GM13977 (cell line): ENCODE results near the gene MGLL.
A peak's percentile ranks its signal among the peaks of the same experiment; 100 is the strongest.
"Not testable (repeated sequence)": the region's sequence is repeated elsewhere in the genome, so short reads cannot be mapped to it uniquely, and the experiment has no call there.

Source experiments
- DNase-seq: peaks from one replicate; pipeline ENCODE4 v3.0.0; 2012; ENCODE audit warnings: low spot score
- in situ Hi-C: fragments of 300-500 bp; cut with MboI; formaldehyde crosslinking; loops from one replicate; pipeline ENCODE4 v1.12.0; 2022; ENCODE audit warnings: low sequenced_read_pairs, low pct_unique_long_range_greater_than_20kb, mixed read lengths, inconsistent platforms; ENCODE audit not compliant: unreplicated experiment
- TF ChIP-seq, protein P1 (sequence below): IDR thresholded peaks from 2 replicates; pipeline ENCODE4 v1.5.1; 2012; ENCODE audit warnings: mild to moderate bottlenecking, control low read depth; ENCODE audit not compliant: insufficient read depth; ENCODE audit errors: extremely low read depth, missing control alignments

MGLL gene

DNA sequence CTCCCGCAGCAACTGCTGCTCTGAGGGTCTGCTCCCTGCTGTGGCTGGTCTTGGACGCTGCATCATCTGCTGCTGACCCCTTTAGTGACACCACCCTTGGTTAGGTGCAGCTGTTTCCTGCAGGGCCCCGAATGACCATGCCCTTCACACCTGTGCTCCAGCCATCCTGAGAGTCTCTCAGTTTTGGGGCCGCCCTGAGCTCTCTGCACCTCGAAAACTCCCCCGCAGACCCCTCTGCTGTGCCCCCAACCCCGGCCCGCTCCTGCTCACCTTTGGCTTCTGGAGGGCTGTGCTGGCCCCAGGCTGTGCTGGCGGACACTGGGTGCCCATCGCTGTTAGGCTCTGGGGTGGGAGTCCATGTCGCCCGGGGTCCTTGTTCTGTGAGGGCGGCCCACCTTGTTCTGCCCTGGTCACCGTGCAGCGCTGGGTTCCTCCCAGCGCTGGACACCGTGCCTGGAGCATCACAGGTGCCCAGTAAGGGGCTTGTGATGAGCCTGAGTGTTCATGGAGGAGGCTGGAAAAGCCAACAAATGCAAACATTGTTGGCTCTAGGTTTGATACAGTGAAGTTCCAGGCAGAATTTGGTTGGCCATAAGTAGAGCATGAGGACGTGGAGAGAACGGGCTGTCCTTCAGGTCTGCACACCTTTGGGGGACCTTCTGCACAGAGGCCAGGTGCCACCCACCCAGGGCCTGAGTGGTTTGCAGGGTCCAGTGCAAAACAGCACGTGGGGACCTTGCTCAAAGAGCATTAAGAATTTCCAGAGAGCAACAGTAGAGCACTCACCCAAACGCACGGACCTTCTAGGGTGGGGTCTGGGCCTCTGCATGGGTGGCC lies 137.2 kb downstream of the MGLL start:
- no peak for DNase-seq
- TF ChIP-seq, protein P1, sequence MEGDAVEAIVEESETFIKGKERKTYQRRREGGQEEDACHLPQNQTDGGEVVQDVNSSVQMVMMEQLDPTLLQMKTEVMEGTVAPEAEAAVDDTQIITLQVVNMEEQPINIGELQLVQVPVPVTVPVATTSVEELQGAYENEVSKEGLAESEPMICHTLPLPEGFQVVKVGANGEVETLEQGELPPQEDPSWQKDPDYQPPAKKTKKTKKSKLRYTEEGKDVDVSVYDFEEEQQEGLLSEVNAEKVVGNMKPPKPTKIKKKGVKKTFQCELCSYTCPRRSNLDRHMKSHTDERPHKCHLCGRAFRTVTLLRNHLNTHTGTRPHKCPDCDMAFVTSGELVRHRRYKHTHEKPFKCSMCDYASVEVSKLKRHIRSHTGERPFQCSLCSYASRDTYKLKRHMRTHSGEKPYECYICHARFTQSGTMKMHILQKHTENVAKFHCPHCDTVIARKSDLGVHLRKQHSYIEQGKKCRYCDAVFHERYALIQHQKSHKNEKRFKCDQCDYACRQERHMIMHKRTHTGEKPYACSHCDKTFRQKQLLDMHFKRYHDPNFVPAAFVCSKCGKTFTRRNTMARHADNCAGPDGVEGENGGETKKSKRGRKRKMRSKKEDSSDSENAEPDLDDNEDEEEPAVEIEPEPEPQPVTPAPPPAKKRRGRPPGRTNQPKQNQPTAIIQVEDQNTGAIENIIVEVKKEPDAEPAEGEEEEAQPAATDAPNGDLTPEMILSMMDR: no peak
- in situ Hi-C loops: no loop called here

DNA sequence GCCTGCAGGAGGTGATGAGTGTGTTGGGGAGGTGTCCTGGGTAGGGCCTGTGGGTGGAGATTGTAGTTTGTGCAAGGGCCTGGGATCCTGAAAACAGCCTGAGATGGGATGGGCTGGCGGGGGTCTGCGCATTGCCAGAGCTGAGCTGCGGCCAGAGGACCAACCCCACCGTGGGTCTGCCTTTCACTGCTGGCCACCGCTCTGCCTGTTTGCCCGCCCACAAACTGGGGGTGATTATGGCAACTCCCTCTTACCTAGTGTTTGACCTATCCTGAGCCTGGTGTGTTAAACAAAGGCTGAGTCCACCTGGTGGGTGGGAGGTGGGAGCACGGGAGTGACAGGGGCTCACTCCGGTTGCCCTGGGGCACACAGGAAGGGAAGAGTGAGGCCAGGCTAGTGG lies 139.8 kb downstream of the MGLL start:
- TF ChIP-seq, protein P1: no peak
- in situ Hi-C loops: no loop called here
- no peak for DNase-seq

DNA sequence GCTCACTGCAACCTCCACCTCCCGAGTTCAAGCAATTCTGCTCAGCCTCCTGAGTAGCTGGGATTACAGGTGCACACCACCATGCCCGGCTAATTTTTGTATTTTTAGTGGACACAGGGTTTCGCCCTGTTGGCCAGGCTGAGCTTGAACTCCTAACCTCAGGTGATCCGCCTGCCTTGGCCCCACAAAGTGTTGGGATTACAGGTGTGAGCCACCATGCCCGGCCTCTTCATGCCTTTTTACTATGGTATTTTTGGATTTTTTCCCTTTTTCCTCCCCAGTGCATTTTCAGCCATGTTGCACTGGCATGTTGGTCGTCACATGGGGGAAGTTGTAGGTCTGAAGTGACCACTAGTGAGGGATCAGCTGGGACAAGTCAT lies 140.2 kb downstream of the MGLL start:
- in situ Hi-C loops, DNase-seq: not testable (repeated sequence)

DNA sequence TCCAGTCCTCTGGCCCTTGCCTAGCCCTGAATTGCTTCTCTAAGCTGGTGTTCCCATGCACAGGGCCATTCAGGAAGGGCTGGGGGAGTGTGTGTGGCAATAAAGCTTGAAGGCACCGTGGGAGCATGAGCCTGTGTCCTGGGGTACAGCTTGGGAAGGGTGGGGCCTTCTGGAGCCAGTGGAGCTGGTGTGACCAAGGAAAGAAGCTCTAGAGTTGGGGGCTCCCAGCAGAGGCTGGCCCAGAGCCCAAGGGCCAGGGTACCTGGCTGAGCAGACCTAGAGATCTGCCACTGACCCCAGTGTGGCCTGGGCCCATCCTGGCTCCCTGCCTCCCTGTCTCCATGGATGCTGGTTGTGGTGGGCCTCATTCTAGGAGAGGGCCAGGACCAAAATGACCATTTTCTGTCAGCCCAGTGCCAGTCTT lies 141.5 kb downstream of the MGLL start:
- in situ Hi-C loops: no loop called here
- DNase-seq: no peak
- TF ChIP-seq, protein P1: no peak

DNA sequence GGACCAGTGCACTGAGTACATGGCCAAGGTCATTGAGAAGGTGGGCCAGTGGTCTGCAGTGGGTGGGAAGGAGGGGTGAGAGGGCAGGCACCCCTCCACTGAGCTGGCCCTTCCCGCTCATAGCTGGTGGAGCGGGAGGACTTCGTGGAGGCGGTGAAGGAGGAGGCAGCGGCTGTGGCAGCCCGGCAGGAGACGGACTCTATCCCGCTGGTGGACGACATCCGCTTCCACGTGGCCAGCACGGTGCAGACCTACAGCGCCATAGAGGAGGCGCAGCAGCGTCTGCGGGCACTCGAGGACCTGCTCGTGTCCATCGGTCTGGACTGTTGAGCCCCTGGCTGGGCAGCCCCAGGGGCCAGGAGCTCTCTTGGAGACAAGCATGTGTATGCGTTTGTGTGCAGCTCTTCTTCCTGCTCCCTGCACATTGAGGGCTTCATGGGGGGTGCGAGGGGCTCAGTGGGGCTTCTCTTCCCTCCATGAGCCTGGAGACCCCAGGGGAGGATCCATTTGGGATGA lies 142.1 kb downstream of the MGLL start:
- TF ChIP-seq, protein P1: no peak

DNA sequence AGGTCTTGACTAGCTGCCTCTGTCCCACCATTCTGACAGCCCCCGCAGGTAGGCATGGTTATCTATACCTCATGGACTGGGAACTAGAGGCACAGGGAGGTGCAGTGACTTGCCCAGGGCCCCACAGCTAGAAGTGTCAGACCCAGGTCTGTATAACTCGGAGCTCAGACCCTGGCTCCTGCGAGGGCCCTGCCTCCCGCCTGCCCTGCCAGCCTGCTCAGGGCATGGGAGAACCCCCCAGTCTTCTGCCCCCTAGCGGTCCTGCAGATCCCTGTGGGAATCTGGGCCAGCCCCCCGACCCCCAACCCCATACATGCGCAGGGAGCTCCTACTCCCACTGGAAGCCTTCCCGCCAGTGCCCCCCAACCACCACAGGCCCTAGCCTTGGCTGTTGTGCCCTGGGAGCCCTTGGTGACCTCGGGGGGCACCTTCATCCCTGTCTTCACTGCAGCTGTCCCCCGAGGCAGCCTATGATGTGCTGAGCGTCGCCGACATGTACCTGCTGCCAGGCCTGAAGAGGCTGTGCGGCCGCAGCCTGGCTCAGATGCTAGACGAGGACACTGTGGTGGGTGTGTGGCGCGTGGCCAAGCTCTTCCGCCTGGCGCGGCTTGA lies 142.7 kb downstream of the MGLL start:
- TF ChIP-seq, protein P1: peak; percentile 21
- no peak for DNase-seq
- in situ Hi-C loops: no loop called here

More for the DNA sequence above, 142.1 kb downstream of the MGLL start:
- DNase-seq: no peak
- in situ Hi-C loops: no loop called here
